ENCODE results near the gene MYPN.

Gene MYPN

DNA sequence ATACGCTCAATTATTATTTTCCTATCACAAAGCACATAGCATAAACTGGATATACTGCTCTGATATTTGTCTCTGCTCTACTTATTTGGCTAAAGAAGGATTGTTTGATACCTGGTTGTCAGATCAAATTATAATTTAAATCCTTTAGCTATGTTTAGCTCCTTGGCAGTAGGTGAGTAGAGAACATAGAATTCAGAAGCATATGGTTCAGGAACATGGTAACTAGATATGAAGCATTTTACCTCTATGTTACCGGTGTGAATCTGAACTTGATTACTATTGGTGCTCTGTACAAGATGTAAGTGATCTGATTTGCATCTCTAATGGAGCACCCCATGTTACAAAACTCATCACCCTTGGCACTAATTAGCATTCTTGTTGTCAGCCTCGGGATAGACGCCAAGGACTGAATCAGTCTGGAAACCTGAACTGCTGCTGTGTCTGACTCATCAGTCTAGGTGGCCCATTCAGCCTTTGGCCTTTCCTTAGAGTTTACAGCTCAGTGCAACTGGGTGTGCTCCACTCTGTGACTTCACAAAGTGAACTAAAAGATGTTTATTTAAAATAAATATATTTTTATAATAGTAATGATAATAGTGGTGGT is 12.3 kb upstream of the MYPN start:
- no peak for DNase-seq

DNA sequence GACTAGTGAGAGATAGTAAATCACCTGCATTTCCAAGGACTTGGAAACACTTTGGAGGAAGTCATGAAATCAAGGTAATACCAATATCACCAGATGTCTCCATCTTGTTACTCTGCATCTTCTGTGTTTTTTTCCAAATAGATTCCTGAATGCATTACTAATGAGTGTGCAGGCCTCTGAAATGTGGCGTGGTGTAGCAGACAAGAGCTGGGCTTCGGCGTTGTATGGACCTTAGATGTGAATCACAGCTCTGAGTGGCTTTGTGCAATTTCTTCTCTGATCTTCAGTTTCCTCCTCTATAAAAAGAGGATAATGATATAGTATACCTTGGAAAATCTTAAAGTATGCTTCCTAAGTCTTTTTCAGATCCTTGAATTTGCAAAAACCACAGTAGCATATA is 9.6 kb upstream of the MYPN start:
- no peak for DNase-seq

DNA sequence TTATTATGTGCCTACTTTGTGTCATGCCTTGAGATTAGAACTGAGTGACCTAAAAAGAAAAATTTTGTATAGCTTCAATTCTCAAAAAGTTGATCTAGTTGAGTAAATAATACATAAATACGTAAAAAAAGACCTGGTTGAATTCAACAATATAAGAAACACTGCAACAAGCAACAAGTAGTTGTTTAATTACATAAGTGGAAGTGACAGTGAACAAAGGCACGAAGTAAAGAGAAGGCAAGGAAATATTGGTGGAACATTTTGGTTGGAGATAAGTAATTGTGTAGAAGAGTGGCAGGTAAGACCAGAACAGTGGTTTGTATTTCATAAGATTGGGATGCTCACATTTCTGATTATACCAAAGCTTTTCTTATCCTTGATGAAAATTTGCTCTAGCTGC is 8.2 kb upstream of the MYPN start:
- DNase-seq: no peak

DNA sequence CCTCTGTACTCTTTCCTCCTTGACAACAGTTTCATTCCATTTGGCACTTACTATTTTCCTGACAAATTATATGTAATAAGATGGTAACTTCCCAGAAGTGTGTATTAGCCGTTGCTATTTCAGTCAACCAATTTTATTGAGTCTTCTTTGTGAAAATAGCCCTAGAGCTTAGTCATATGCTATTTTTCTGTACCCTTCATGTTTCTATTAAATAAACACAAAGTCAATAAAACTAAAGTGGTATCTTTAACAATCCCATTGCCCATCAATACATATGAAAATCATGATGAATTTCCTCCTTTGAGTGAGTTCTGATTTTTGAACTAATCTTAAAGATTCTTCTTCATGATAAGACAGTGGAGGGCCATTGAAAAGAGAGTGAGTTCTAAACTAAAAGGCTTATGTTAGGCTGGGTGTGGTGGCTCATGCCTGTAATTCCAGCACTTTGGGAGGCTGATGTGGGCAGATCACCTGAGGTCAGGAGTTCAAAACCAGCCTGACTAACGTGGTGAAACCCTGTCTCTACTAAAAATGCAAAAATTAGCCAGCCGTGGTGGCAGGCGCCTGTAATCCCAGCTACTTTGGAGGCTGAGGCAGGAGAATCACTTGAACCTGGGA is 5.9 kb upstream of the MYPN start:
- no peak for DNase-seq

DNA sequence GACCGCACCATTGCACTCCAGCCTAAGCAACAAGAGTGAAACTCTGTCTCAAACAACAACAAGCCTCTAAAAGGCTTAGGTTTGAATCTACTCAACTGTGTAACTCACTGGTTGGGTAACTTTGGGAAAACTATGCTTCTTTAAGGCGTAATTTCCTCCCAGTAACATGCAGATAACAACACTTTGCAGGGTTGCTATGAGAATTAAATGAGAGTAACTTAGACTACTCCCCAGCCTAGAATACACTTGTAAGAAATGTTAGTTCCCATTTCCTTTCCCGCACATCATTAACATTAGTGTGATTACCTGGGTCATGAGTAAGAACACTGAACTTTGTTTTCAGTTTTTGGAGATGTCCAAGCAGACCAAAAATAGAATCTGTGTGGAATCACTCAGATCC is 5.4 kb upstream of the MYPN start:
- no peak for DNase-seq

DNA sequence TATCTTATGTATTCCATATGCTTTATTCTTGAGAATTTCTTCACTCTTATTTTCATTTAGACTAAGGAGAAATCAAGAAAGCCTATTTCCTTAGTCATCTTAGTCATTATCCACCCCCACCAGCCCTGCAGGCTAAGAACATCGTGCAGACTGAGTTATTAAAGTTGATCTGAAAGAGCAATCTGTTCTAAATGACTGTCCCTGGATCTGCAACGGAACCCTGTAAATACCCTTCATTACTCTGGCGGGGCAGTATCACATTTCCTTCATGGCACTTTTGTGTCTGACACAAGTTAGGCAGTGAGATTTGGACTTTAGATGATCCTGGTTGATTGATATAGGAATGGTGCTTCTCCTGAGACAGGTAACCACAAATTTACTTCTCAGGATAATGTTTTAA is 3.5 kb upstream of the MYPN start:
- no peak for DNase-seq

DNA sequence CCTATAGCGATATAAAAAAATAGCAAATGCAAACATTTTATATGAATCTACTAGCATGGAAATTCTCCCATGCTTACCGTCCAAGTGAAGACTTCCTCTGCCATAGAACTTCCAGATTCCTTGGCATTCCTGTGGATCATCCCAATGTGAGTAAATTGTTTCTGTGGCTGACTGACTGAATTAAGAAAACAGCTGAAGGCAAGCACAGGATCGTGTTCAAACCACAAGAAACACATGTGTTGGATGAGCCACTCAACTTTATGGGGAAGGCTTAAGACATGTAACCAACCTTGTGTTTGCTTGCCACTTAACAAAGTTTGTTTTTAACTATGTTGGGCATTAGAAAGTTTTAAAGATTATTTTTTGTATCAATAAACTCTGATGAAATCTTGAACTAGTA is 2.6 kb upstream of the MYPN start:
- DNase-seq: no peak

DNA sequence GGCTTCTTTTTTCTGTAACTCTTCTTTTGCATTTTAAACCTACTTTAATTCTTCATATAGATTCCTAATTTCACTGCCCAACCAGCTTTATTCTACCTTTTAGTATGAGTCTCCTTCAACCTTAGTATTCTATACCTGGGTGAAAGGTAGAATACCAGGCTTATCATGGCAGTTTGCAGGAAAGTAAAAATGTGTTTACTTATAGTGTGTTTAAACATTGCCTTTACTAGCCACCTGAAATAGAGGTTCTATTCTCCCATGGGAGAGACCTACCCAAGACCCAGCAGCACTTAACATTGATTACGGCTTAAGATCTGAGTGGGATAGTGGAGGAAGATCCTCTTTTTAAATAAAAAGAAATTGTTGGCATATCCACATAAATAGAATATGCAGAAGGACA is 1.6 kb upstream of the MYPN start:
- DNase-seq: no peak

DNA sequence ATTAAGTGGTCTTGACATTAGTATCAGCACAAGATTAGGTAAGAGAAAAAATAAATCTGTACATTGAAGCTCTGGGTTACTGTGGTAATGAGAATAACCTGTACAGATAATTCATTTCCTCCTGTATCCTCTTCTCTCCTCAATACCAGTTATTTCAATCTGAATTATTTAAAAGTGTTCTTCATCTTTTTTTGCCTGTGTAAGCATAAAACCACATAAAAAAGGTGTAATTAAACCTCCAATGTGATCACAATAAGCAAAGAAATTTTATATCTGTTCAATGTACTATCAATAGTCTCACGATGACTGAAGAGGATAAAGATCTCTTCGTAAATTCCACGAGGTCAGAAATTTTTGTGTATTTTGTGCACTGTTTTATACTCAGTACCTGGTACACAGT is 1.2 kb upstream of the MYPN start:
- no peak for DNase-seq

DNA sequence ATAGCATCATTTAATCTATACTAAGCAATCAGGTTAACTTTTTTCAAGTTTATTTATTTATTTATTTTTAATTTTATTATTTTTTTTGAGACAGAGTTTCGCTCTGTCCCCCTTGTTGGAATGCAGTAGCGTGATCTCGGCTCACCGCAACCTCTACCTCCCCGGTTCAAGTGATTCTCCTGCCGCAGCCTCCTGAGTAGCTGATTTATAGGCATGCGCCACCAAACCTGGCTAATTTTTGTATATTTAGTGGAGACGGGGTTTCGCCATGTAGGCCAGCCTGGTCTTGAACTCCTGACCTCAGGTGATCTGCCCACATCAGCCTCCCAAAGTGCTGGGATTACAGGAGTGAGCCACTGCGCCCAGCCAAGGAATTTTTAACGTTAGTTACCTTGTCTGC is 635 bp upstream of the MYPN start:
- no peak for DNase-seq

DNA sequence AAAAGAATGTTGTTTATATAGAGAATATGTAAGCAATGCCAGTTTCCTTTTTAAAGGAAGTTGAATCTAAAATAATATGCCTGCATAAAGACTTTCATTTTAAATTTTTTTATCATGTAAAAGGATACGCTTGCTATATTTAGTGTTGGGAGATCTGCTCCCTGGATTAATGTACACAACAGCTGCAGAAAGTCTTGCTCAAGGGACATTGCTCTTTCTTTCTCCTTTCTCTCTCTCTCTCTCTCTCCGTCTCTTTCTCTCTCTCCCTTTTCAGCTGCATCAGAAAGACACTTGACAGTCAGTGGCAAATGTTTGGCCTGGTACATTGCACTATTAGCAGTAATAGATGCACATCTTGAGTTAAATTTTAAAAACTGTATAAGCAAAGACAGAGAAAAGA is 739 bp downstream of the MYPN start:
- no peak for DNase-seq

DNA sequence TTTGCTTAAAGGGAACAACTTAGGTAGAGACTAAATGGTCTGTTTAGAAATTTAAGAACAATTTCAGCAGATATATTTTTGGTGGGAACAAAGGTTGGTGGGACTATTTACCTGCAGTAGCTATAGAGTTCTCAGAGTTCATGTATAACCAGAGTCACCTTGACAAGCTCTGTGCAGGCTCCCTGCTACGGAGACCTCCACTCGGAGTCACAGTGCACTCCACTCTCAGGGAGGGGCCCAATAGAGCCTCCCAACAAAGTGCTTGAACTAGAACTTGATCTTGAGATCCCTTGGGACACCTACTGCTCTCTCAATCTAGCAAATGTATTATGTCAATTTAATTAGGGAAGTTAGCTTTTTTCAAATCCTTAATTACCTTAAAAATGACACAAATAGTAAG is 2.3 kb downstream of the MYPN start:
- DNase-seq: no peak

DNA sequence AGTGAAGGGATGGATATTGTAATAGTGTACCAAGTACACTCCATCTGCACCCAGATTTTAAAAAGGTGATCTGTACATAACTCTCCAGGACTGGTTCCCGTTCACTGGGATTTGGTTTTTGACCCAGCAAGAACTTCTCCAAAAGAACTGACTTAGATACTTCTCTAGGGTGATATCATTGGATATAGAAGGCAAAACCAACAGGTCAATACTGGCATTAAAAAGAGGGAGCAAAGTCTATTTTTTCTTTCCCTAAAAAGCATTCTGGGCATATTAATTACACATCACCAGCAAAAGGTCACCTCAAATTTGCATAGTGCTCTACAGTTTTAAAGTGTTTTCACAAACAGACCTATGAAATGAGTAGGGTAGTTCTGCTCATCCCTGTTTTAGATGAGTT is 3.5 kb downstream of the MYPN start:
- DNase-seq: no peak

DNA sequence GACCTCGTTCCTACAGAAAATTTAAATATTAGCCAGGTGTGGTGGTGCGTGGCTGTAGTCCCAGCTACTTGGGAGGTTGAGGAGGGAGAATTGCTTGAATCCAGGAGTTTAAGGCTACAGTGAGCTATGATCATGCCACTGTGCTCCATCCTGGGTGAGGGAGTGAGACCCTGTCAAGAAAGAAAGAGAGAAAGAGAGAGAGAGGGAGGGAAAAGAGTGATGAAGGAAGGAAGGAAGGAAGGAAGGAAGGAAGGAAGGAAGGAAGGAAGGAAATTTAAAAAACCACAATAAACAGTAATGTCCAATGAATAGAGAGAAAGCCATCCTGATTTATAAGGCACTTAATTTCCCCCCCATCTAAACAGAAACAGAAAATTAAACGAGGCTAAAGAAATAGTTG is 9.4 kb downstream of the MYPN start:
- no peak for DNase-seq

DNA sequence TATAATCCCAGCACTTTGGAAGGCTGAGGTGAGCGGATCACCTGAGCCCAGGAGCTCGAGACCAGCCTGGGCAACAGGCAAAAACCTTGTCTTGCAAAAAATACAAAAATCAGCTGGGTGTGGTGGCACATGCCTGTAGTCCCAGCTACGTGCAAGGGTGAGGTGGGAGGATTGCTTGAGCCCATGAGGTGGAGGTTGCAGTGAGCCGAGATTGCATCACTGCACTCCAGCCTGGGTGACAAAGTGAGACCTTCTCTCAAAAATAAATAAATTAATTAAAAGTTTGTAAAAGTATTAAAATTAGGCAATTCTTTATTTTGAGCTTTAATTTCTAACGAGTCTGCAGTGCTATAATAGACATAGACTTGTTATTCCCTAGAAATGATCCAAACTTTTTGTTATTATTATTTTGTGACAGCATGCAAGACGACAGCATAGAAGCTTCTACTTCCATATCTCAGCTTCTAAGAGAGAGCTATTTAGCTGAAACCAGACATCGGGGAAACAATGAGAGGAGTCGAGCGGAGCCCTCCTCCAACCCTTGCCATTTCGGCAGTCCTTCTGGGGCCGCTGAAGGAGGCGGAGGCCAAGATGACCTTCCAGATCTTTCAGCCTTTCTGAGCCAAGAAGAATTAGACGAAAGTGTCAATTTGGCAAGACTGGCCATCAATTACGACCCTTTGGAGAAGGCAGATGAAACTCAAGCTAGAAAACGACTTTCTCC is 11.9 kb downstream of the MYPN start:
- DNase-seq: no peak

DNA sequence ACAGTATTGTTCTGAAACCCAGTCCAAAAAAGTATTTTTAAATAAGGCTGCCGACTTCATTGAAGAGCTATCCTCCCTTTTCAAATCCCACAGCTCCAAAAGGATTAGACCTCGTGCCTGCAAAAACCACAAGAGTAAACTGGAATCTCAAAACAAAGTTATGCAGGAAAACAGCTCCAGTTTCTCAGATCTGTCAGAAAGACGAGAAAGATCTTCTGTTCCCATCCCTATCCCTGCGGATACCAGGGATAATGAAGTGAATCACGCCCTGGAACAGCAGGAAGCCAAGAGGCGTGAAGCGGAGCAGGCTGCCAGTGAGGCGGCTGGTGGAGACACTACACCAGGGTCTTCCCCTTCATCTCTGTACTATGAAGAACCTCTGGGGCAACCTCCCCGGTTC is 12.6 kb downstream of the MYPN start:
- DNase-seq: no peak

DNA sequence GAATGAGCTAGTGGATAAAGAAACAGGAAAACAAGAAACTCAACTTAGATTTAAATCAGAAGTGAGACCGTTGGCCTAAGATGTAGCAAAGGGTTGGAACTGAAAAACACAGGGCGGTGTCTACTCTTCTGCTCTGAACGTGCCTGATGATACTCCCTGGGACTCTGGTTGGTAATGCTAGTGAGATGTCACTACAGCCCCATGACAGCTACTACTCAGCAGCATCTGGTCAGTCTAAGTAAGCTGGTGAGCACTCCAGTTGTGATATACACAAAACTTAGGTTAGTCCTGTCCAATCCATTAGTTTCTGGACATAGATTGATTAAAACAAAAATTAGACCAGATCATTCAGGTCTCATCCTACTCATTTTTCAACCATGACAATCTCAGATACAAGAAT is 15.4 kb downstream of the MYPN start:
- DNase-seq: no peak

DNA sequence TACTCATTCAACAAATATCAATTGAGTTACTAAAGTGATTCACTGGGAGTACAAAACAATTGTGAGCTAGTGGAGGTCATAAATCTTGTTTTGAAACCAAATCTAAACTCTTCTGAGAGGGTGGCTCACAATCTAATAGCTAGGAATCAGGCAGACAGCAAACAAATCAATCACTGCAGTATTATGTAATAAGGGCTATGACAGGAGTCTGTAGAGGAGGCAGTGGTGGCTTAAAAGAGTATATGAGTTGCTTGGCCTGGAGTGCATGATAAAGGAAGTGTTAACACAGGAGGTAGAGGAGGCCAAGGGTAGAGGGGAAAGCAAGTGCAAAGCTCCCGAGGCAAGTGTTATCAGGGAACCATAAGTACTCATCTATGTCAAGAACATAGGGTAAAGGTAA is 16.5 kb downstream of the MYPN start:
- no peak for DNase-seq

DNA sequence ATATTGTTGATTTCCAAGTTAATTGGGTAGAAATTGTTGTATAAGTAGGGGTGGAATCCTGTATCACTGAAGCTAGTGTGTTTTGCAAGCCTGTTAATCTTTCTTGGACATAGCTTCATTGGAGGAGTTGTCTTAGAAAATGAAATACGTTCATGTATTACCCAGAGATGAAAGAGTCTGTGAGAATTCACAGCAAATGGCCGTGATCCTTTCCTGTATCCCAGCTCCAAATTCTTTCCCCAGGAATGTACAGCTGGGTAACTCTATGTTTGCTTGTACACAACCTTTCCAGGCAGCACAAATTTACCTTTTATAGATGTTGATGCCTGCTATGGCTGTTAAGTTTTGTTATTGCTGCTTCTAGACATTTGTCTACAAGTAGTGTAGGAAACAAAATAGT is 18.7 kb downstream of the MYPN start:
- no peak for DNase-seq

DNA sequence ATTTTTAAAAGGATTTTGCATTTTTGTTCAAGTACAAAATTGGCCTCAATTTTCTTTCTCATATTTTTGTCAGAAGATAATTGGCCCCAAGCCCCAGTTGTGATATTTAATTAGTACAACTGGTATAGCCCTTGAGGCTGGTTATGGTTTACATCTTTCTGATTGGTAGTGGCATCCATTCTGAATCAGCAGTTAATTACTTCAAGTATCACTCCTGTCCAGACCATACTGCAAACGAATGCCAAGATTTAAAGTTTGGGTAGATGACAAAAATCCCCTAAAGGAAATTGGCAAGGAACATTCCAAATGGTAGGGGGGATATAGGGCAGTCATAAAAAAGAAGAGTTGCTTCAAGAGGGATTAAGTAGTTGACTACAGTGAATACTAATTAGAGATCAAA is 23.1 kb downstream of the MYPN start:
- no peak for DNase-seq

DNA sequence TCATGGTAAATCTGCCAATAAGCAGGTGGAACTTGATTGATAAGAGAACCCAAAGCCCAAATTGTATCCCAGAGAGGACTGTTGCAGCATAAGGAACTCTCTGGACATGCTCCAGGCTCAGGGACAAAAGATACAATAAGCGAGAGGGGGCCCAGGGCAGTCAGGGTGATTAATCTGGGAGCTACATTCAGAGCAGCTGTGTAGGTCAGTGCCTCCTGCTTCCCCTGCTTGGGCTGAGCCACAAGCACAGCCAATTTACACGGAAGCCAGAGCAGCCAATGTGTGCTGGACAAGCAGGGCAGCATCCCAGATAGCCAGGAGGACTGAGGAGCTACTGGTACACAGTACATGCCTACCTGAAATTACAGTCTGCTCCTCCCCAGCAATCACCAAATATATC is 24.2 kb downstream of the MYPN start:
- no peak for DNase-seq

DNA sequence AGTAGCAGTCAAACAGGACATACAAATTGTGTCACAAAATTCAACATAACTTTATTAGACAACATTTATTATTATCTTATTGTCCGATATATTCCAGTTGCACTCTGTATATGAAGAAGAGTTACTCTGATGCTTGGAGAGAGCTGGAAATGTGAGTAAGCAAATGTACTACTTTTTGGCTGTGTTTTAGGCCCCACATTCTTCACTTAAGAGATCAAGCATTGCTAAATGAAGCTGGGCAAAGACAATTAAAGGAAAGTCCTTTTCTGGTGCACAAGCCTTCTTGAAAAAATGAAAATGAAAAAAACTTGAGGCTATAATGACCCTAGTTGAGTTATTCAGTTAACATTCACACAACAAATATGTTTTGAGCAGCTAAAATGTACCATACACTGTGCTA is 26.1 kb downstream of the MYPN start:
- no peak for DNase-seq

DNA sequence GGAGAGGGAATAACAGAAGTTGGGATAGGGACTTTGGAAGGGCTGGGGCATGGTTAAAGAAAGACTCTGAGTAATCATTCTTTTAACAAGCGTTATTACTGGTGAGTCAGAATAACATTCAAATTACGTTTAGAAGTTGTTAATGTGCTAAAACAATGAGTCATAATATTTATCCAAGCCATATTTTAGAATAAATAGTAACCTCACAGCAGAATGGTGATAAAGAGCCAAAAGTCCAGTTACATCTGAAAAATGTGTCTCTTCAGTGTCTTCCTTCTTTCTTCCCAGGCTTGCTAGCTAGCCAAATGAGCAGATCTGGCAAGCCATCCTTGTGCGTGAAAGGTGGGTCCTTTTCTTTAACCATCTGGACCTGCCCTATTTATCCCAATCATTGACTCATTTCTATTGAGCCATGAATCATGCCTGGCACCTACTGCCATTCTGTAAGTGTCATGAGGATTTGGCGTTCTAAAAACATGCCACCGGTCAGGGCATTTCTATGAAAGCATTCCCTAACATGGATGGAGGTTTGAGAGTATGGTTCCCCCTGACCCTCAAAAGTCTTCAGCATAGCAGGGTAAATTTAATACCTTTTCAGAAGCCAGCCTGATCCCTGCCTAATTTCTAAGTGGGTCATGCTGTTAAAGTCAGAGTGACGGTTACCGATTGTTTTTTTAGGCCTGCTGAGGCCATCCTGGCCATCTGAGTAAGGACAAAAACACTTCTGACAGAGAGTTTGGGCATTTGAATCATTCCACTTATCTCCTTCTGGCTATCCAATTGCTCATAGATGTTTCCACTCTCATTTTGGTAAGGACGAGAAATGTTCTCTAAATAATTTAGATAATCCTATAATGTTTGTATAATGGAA is 26.9 kb downstream of the MYPN start:
- no peak for DNase-seq

DNA sequence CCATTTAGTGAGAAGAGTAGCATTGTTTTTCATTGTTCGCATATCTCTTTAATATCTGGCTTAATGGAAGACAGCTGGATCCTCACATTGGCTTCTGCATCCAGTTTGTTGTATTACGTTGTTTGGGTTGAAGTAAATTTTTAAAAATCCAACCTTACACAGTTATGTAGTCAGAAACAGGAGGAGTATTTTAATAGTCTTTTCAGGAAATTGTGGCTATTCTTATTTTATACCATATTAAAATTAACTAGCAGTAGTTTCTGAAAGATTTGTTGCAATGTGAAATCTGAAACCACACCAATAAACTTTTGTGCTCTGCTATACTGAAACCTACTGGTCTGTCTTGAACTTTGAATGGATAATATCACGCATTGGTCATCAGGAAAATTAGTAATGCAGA is 27.9 kb downstream of the MYPN start:
- no peak for DNase-seq
